Measurements from ENCODE around the gene DMRTB1.

The DMRTB1 gene

DNA sequence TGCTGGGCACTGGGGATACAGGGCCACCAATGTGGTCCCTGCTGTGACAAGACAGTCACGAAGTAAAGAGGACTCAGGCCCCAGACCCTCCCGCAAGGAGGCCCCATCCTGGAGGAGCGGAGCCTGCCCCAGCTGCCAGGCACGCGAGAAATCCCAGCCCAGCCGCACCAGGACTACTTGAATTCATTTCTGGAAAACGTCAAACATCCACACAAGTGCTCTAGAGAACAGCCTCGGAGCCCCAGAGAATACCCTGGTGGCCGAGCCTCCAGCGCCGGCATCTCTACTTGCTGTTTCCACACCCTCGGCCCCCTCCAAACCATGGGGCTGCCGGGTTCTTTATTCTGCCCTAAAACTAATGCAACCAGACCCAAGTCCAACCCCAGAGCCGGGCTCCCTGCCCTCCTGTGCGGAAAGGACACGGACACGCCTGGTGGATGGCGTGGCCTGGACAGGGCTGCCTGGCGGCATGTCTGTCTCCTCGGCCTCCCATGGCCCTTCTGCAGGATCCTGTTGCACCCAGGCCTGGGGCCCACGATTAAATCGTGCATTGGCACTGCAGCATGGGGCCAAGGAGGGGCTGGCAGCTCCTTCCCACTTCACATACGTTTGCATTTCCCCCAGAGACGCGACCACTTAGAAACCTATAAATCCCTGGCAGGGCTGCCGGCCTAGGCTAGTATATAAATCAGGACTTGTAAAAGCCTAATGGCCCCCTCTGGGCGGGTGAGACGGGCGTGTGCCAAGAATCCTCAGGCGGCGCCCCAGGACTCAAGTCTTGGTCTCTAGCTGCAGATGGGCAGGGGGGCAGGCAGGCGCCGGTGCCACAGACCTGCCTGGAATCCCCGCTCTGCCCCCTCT lies 41.2 kb downstream of the DMRTB1 start:
- no peak overlapping the region for H4K91ac ChIP-seq (ENCODE audit: low read depth, low read length)
- H3K9ac ChIP-seq (ENCODE audit: low read length), result no peak overlapping the region
- H3K14ac ChIP-seq (ENCODE audit: low read length), result no peak overlapping the region
- no peak overlapping the region for H2AFZ ChIP-seq (ENCODE audit: insufficient read depth, low read length, poor library complexity)
- H3K27me3 ChIP-seq (ENCODE audit: insufficient read depth, low read length), result no peaks in the 10 kb centered on the region
- H3K4ac ChIP-seq (ENCODE audit: low read depth, low read length), result no peak overlapping the region
- H3K27ac ChIP-seq (ENCODE audit: low read depth, low read length), result no peak overlapping the region
- no peaks in the 10 kb centered on the region for H3K36me3 ChIP-seq (ENCODE audit: control insufficient read depth in 1 of 2, insufficient read depth in 2 of 2, low read length in 2 of 2)
- H3K18ac ChIP-seq (ENCODE audit: low read length), result no peak overlapping the region
- H3K79me1 ChIP-seq (ENCODE audit: low read length), result no peaks in the 10 kb centered on the region
- no peak overlapping the region for H2BK120ac ChIP-seq (ENCODE audit: insufficient read depth, low read length, poor library complexity)
- WGBS (ENCODE audit: extremely low coverage, insufficient coverage, insufficient read length), result no CpG with 5 or more reads among the region's 34 CpGs
- H4K12ac ChIP-seq (ENCODE audit: low read depth, low read length), result no peak overlapping the region
- no peak for DNase-seq
- no peaks in the 10 kb centered on the region for H3K4me1 ChIP-seq (ENCODE audit: control insufficient read depth in 1 of 2, insufficient read depth in 2 of 2, low read length in 2 of 2)
- no peaks in the 10 kb centered on the region for H3K79me2 ChIP-seq (ENCODE audit: control insufficient read depth, insufficient read depth, low read length, poor library complexity)
- no peak overlapping the region for H2BK12ac ChIP-seq (ENCODE audit: low read length)
- H3K4me2 ChIP-seq (ENCODE audit: low read length), result no peak overlapping the region
- no peak overlapping the region for H2AK5ac ChIP-seq (ENCODE audit: low read length)
- H3K9me3 ChIP-seq (ENCODE audit: insufficient read depth, low read depth, low read length), result no peaks in the 10 kb centered on the region
- no peak overlapping the region for H3K23ac ChIP-seq (ENCODE audit: low read length)
- H3K4me3 ChIP-seq (ENCODE audit: low read depth, low read length), result no peak overlapping the region
- no peak overlapping the region for H4K8ac ChIP-seq (ENCODE audit: low read depth, low read length)
- no peak overlapping the region for H2BK5ac ChIP-seq (ENCODE audit: low read depth, low read length, poor library complexity)

GRCh38 chr1:53501065-53502005 lies 42.1 kb downstream of the DMRTB1 start:
- H3K9ac ChIP-seq (ENCODE audit: low read length), result no peak overlapping the region

GRCh38 chr1:53502641-53503432 lies 43.6 kb downstream of the DMRTB1 start:
- Histone ChIP-seq H2BK5ac (ENCODE audit: low read depth, low read length, poor library complexity) (no peak overlapping the region), H3K27me3 (ENCODE audit: insufficient read depth, low read length) (no peaks in the 10 kb centered on the region), H3K9me3 (ENCODE audit: insufficient read depth, low read depth, low read length) (no peaks in the 10 kb centered on the region), H3K18ac (ENCODE audit: low read length) (no peak overlapping the region), H3K23ac (ENCODE audit: low read length) (no peak overlapping the region), H3K14ac (ENCODE audit: low read length) (no peak overlapping the region), H3K9ac (ENCODE audit: low read length) (no peak overlapping the region), H2BK12ac (ENCODE audit: low read length) (no peak overlapping the region), H3K36me3 (ENCODE audit: control insufficient read depth in 1 of 2, insufficient read depth in 2 of 2, low read length in 2 of 2) (no peaks in the 10 kb centered on the region), H2BK120ac (ENCODE audit: insufficient read depth, low read length, poor library complexity) (no peak overlapping the region), H3K4me3 (ENCODE audit: low read depth, low read length) (no peak overlapping the region), H3K4me2 (ENCODE audit: low read length) (no peak overlapping the region), H3K4ac (ENCODE audit: low read depth, low read length) (no peak overlapping the region), H3K79me1 (ENCODE audit: low read length) (no peaks in the 10 kb centered on the region), H4K8ac (ENCODE audit: low read depth, low read length) (no peak overlapping the region), H3K4me1 (ENCODE audit: control insufficient read depth in 1 of 2, insufficient read depth in 2 of 2, low read length in 2 of 2) (no peaks in the 10 kb centered on the region), H3K79me2 (ENCODE audit: control insufficient read depth, insufficient read depth, low read length, poor library complexity) (no peaks in the 10 kb centered on the region), H4K91ac (ENCODE audit: low read depth, low read length) (no peak overlapping the region), H3K27ac (ENCODE audit: low read depth, low read length) (no peak overlapping the region), H2AK5ac (ENCODE audit: low read length) (no peak overlapping the region), H4K12ac (ENCODE audit: low read depth, low read length) (no peak overlapping the region), H2AFZ (ENCODE audit: insufficient read depth, low read length, poor library complexity) (no peak overlapping the region)
- no CpG with 5 or more reads among the region's 7 CpGs for WGBS (ENCODE audit: extremely low coverage, insufficient coverage, insufficient read length)
- DNase-seq, result no peak

More at GRCh38 chr1:53501065-53502005, 42.1 kb downstream of the DMRTB1 start:
- no CpG with 5 or more reads among the region's 21 CpGs for WGBS (ENCODE audit: extremely low coverage, insufficient coverage, insufficient read length)
- Histone ChIP-seq H3K4me2 (ENCODE audit: low read length) (no peak overlapping the region), H3K4me3 (ENCODE audit: low read depth, low read length) (no peak overlapping the region), H3K4ac (ENCODE audit: low read depth, low read length) (no peak overlapping the region), H3K27me3 (ENCODE audit: insufficient read depth, low read length) (no peaks in the 10 kb centered on the region), H3K36me3 (ENCODE audit: control insufficient read depth in 1 of 2, insufficient read depth in 2 of 2, low read length in 2 of 2) (no peaks in the 10 kb centered on the region), H2BK12ac (ENCODE audit: low read length) (no peak overlapping the region), H2BK120ac (ENCODE audit: insufficient read depth, low read length, poor library complexity) (no peak overlapping the region), H3K79me1 (ENCODE audit: low read length) (no peaks in the 10 kb centered on the region), H3K27ac (ENCODE audit: low read depth, low read length) (no peak overlapping the region), H4K8ac (ENCODE audit: low read depth, low read length) (no peak overlapping the region), H2AFZ (ENCODE audit: insufficient read depth, low read length, poor library complexity) (no peak overlapping the region), H2BK5ac (ENCODE audit: low read depth, low read length, poor library complexity) (no peak overlapping the region), H4K91ac (ENCODE audit: low read depth, low read length) (no peak overlapping the region), H3K9me3 (ENCODE audit: insufficient read depth, low read depth, low read length) (no peaks in the 10 kb centered on the region), H3K18ac (ENCODE audit: low read length) (no peak overlapping the region), H3K4me1 (ENCODE audit: control insufficient read depth in 1 of 2, insufficient read depth in 2 of 2, low read length in 2 of 2) (no peaks in the 10 kb centered on the region), H3K79me2 (ENCODE audit: control insufficient read depth, insufficient read depth, low read length, poor library complexity) (no peaks in the 10 kb centered on the region), H4K12ac (ENCODE audit: low read depth, low read length) (no peak overlapping the region), H3K23ac (ENCODE audit: low read length) (no peak overlapping the region), H3K14ac (ENCODE audit: low read length) (no peak overlapping the region), H2AK5ac (ENCODE audit: low read length) (no peak overlapping the region)
- DNase-seq, result no peak

Measured in trophoblast cell (in vitro differentiated cells and primary cell).